Measurements from ENCODE around the gene FGFR3.

The FGFR3 gene

GRCh38 chr4:1756893-1757779 is 36.0 kb upstream of the FGFR3 start:
- DNase-seq: no peak

DNA sequence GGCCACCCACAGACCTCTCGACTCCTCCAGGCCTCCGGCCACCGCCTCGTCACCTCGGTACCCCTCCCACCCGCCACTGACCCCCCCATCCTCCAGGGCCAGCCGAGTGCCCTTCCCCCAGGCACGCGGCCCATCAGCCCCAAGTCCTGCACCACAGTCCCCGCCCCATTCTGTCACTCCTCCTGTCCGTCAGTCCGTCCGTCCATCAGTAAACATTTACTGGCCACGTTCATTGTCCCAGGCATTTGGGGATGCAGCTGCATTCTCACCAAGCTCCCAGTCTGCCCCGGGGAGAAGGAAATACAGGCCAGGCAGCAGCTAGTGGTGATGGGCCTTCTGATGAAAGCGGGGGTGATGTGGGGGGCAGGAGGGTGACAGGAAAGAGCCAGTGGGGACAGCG is 35.3 kb upstream of the FGFR3 start:
- no peak for DNase-seq

- no peak for DNase-seq
These were observed 34.6 kb upstream of the FGFR3 start for GRCh38 chr4:1758306-1759121.

- DNase-seq: no peak
These were observed 33.8 kb upstream of the FGFR3 start for GRCh38 chr4:1759170-1759817.

- no peak for DNase-seq
These were observed 33.3 kb upstream of the FGFR3 start for GRCh38 chr4:1759818-1760223.

- no peak for DNase-seq
These were observed 32.5 kb upstream of the FGFR3 start for GRCh38 chr4:1760521-1761071.

GRCh38 chr4:1761130-1761689 is 31.9 kb upstream of the FGFR3 start:
- DNase-seq: no peak

DNA sequence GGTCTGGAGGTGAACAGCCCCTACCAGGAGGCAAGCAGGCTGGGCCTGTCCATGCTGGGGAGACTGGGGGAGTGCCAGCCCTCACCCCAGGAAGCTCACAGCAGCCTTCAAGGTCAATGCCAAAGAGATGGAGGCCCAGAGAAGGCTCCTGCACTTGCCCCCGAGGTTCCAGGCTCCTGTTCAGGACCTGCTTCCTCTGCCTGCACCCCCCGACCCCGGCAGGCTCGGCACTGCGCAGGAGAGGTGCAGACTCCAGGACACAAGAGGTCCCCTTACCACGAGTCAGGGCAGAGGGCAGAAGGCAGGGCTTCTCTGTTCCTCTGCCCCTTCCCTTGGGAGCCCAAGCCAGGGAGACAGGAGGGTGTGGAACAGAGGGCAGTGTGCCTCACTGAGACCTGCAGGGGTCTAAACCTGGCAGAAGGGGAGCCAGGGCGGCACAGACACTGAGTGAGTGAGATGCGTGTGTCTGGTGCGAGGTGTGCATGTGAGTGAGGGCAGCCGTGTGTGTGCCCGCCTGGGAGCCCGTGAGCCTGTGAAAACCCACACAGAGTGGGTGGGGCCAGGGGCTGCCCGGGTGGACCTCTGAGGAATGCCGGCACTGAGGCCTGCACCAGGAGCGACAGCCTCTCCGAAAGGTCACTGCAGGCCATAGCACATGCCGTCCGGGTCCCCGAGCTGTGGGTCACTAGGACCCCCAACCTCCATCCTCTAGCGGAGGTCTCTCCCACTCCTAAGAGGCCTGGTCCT is 30.7 kb upstream of the FGFR3 start:
- no peak for DNase-seq

GRCh38 chr4:1763070-1763549 is 30.0 kb upstream of the FGFR3 start:
- no peak for DNase-seq

DNA sequence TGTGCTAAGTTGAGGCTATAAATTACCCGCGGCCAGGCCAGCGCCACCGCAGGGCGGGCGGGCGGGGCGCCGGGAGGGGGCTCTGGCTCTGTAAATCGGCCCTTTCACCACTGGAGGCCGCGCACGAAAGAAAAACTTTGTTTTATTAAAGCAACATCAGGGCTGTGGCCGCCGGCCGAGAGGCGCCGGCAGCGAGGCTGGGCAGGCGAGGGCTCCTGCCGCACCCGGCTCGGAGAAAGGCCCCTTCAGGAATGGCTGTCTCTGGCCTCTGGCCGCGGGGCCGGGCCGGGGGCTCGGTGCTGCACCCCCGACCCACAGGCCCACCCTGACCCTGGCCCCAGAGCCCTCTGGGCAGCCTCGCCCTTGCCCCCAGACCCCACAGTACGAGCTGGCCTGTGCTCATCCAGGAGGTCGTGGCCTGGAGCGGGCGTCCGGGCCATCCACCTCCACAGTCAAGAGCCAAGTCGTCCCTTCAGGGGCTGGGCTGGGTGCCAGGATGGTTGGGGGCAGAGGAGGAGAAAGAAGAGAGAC is 29.5 kb upstream of the FGFR3 start:
- DNase-seq: no peak

DNA sequence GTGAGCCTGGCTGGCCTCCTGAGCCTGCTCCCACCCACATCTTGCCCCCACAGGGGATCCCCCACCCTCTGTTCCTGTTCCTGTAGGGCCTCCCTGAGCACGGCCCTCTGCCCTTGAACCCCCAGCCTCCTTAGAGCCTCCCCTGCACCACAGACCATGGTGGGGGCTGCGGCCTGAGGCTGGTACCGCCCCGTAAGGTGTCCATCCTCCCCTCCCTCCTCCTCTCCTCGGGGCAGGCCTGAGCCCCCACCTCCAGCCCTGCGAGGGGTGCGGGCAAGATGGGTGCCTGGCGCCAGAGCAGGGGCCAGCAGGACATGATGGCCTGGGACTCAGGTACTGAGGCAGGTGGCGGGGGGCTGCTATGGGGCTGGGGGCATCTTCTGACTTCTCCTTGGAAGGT is 28.4 kb upstream of the FGFR3 start:
- no peak for DNase-seq

- no peak for DNase-seq
These were observed 27.6 kb upstream of the FGFR3 start for GRCh38 chr4:1765409-1766072.

DNA sequence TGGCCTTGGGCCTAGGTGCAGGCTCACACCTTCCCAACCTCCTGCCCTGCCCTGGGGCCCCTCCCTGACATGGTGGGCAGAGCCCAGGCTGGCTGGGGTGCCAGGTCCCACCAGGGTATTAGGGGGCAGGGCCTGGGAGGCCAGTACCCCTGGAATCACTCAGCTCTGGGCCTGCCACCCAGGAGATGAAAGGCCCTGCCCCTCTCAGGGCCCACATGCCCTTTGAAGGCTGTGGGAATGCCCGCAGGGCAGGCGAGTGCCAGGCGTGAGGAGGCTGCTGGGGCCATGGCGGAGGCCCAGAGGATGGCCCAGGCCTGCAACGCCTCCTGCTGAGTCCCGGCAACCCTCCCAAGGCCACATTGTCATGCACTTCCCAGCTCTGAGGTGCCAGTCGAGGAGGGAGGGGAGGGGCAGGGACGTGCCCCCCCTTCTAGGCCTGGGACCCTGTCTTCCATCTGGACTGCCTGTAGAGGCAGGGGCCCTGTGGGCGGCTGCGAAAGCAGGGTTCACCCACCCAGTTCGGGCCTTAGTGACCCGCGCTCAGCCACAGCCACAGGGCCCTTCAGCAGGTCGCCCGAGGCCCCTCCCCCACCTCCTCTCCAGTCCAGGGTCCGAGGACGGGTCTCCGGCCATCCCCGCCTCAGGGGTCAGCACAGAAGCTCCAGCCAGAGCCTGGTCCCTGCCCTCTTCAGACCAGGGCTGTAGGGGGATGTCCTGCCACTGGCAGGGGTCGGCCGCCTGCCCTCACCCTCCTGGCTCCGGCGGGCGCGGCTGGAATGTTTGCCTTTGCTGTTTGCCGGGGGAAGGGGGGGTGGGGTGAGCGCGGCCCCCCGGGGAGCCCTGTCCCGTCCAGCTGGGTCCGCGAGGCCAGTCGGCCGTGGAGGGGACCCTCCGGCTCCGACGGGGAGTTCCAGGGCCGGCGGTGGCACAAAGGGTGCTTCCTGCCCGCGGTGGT is 26.7 kb upstream of the FGFR3 start:
- DNase-seq: no peak

DNA sequence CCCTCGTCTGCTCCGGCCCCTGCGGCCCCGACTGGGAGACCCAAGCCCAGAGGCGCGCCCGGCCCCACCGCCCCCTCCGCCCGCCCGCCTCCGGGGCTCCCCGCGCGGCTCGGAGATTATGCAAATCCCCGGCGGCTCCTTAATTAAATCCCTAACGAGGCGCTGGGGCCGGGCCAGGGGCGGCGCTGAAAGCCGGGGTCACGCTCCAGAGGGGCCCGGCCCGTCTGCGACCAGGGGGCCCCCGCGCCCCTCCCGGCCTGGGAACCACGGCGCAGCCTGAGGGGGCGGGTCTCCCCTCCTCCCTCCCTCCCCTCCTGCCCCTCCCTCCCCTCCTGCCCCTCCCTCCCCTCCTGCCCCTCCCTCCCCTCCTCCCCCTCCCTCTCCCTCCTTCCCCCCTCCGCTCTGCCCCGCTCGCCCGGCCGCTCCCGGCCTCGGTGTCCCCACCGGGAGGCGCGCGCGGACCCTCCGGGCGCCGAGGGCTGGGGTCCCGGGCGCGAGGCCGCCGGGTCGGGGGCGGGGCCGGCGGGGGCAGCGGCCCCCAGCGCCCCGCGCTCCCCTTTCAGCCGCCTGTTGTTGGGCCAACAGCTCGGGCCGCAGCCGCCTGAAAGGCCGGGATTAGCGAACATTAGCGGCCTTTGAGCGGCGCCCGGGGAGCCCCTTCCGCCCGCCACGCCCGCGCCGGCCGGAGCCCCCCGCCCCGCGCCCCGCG is 25.9 kb upstream of the FGFR3 start:
- peak; percentile 24 for DNase-seq

- DNase-seq: peak; percentile 32
These were observed 25.2 kb upstream of the FGFR3 start for GRCh38 chr4:1767770-1768366.

- DNase-seq: no peak
These were observed 24.6 kb upstream of the FGFR3 start for GRCh38 chr4:1768367-1769034.

DNA sequence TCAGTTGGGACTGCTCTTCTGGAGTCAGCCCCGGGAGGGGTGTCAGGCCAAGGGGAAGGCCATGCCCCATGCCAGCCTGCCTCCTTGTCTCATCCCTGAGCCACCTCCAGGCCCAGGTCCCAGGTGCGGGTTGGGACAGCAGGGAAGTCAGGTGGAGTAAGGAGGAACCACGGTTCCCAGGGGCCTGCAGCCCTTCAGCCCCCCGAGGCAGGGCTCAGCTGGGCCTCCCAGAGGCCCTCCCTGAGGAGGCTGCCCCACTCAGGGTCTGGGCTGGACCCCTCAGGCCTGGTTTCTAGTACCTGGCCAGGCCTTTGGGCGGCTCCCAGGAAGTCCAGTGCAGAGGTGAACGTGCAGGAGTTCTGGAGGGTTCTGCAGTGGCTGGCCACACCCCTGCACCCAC is 23.4 kb upstream of the FGFR3 start:
- no peak for DNase-seq

DNA sequence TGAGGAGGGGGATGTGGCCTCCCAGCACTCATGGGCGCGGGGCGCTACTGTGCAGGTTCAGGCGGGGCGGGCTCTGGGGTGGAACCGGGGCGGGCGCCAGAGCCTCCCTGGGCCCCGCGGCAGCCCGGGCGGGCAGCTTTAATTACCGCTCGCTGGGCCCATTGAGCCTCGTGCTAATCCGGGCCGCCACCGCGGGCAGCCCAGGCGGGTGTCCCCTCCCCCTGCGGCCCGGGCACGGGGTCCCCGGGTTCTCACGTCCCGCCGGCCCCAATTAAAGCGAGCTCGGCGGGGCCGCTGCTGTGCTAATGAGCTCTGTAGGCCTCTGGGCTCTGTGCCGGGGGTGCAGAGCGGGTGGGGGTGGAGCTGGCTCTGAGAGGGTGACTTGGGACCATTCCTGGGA is 22.8 kb upstream of the FGFR3 start:
- no peak for DNase-seq
